GM19025 (cell line): ENCODE results near the gene CHTOP.
A peak's percentile ranks its signal among the peaks of the same experiment; 100 is the strongest.
"Not testable (repeated sequence)": the region's sequence is repeated elsewhere in the genome, so short reads cannot be mapped to it uniquely, and the experiment has no call there.

Experiments used
- ATAC-seq: cut with Tn5 transposase; IDR thresholded peaks from one replicate; pipeline ENCODE4 v1.9.1; 2021; ENCODE audit warnings: mild to moderate bottlenecking, low read depth, moderate library complexity; ENCODE audit not compliant: unreplicated experiment

Gene CHTOP

GRCh38 chr1:153658400-153659174 lies 24.7 kb downstream of the CHTOP start, which contains the start of gene SNAPIN:
Gene SNAPIN (plus strand): TSS chr1:153658703. CDS start chr1:153658744, 41 bp downstream.
- ATAC-seq = peak; percentile 90

- no peak for ATAC-seq
Measured at GRCh38 chr1:153659175-153659534, 25.3 kb downstream of the CHTOP start.

- no peak for ATAC-seq
Measured at GRCh38 chr1:153659656-153660055, 25.8 kb downstream of the CHTOP start.

- ATAC-seq = no peak
Measured at GRCh38 chr1:153661111-153661708, 27.3 kb downstream of the CHTOP start.

- no peak for ATAC-seq
Measured at GRCh38 chr1:153662269-153662668, 28.4 kb downstream of the CHTOP start.

GRCh38 chr1:153663211-153663610 lies 29.3 kb downstream of the CHTOP start:
- ATAC-seq = no peak

GRCh38 chr1:153667439-153667838 lies 33.6 kb downstream of the CHTOP start:
- ATAC-seq = no peak

- not testable (repeated sequence) for ATAC-seq
Measured at GRCh38 chr1:153668672-153669071, 34.8 kb downstream of the CHTOP start.

- no peak for ATAC-seq
Measured at GRCh38 chr1:153669606-153670005, 35.7 kb downstream of the CHTOP start.

- ATAC-seq = no peak
Measured at GRCh38 chr1:153670257-153670858, 36.5 kb downstream of the CHTOP start.

GRCh38 chr1:153670859-153671627 lies 37.2 kb downstream of the CHTOP start, which contains the start of gene ILF2:
Gene ILF2 (minus strand): TSS chr1:153670993. CDS start chr1:153670922, 71 bp downstream.
- ATAC-seq = peak; percentile 90

- ATAC-seq = peak; percentile 16
Measured at GRCh38 chr1:153671628-153672353, 37.9 kb downstream of the CHTOP start.

- ATAC-seq = no peak
Measured at GRCh38 chr1:153673511-153673910, 39.6 kb downstream of the CHTOP start.

- ATAC-seq = no peak
Measured at GRCh38 chr1:153677718-153678518, 44.1 kb downstream of the CHTOP start.

GRCh38 chr1:153678519-153679336 lies 44.9 kb downstream of the CHTOP start, which contains the start of gene NPR1:
Gene NPR1 (plus strand): TSS chr1:153678688. CDS start chr1:153679109, 421 bp downstream.
- ATAC-seq = no peak

- no peak for ATAC-seq
Measured at GRCh38 chr1:153679337-153680119, 45.7 kb downstream of the CHTOP start.

GRCh38 chr1:153680120-153680403 lies 46.2 kb downstream of the CHTOP start:
- ATAC-seq = no peak

- no peak for ATAC-seq
Measured at GRCh38 chr1:153682730-153683129, 48.9 kb downstream of the CHTOP start.
